Activated gamma-delta T cell treated with anti-CD3 and anti-CD28 coated beads, Interleukin-2, amount 50 U/mL, for 16 hours (primary cell): Measurements from ENCODE around the gene TOPBP1.
"Not testable (repeated sequence)": the region's sequence is repeated elsewhere in the genome, so short reads cannot be mapped to it uniquely, and the experiment has no call there.

Experiments
- DNase-seq: peaks from one replicate; pipeline ENCODE4 v3.0.0-alpha.2; 2020; ENCODE audit warnings: low read depth

Gene TOPBP1

DNA sequence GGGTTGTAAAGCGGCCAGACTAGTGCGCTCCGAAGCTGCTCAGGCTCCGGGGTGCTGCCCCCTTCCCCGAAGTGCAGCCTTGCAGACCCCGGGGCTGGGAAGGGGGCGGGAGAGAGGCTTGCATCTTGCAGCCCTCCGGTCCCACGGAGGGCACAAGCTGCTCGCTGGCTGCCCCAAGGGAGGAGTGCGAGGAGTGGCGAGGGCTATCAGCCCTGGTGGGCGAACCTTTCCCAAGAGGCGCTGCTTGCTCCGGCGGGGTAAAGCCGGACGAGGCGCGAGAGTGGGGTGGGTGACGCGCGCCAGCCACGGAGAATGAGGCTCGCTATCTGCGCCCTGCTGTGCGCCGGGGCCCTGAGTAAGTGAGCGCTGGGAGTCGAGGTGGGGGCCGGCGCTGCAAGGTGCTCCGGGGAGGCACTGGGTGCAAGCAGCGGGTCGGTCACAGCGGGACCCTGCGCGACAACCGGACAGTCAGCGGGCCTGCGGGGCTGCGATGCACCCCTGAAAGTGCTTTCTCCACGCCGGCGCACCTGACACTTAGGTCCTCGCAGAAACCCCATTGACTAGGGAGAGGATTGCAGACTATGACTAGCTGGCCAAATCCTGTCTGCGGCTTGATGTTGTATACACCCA is 12.7 kb upstream of the TOPBP1 start:
- DNase-seq: no peak

GRCh38 chr3:133673746-133674145 is 12.0 kb upstream of the TOPBP1 start:
- no peak for DNase-seq

DNA sequence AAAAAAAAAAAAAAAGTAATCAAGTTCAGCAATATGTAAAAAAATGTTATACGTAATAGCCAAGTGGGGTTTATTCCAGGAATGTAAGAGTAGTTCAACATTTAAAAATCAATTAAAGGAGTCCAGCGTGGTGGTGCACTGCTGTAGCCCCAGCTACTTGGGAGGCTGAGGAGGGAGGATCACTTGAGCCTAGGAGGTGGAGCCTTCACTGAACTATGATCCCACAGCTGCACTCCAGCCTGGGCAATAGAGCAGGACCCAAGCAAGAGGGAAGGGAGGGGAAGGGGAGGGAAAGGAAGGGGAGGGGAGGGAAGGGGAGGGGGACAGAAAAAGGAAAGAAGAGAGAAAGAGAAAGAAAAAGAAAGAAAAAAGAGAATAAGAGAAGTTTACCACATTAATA is 10.7 kb upstream of the TOPBP1 start:
- DNase-seq: no peak

DNA sequence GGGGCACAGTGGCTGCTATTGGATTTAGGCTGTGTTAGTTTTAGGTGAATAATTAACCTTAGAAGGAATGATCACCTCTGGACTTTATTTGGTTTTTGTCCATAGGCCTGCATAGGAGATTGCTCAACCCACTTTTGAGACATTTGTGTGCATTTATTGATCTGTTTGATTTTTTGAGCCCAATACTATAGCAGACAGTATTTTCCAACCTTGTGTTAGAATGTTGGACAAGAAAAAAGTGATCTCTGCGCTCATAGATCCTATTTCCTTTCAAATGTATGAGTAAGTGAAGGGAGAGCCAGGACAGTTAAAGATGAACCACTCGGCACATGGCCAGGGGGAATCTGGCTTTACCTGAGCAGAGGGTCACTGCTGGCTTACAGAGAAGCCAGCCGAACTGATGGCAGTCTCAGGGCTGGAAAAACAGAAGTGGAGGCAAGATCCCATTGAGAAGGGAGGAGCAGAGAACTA is 8.8 kb upstream of the TOPBP1 start:
- no peak for DNase-seq

DNA sequence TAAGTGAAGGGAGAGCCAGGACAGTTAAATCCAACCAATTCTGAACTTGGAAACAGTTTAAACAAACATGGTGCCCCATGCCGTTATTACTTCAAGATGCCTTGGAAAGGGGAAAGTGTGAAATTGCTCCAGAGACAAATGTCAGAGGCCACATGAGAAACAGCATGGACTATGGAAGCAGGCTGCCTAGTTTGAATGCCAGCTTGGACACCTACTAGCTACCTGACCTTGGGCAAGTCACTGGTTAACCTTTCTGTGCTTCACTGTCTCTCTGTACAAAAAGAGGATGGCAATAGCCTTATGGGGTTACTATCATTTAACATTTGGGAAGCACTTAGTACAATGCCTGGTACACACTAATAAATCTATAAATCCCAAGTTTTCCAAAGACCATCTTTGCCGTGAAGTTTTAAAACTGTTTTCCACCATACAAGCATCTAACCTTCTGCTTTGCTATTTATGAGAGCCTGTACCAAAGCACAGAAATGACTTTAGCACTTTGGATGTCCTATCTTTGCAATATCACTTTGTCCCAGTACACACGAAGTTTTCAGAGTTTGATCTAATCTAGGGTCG is 8.3 kb upstream of the TOPBP1 start:
- no peak for DNase-seq

GRCh38 chr3:133667118-133667517 is 5.4 kb upstream of the TOPBP1 start:
- DNase-seq: no peak

- DNase-seq: not testable (repeated sequence)
Observed at GRCh38 chr3:133665188-133665587, 3.4 kb upstream of the TOPBP1 start.

GRCh38 chr3:133663569-133664313 is 2.0 kb upstream of the TOPBP1 start:
- DNase-seq: peak; percentile 14

GRCh38 chr3:133662278-133662651 is 524 bp upstream of the TOPBP1 start:
- DNase-seq: no peak

DNA sequence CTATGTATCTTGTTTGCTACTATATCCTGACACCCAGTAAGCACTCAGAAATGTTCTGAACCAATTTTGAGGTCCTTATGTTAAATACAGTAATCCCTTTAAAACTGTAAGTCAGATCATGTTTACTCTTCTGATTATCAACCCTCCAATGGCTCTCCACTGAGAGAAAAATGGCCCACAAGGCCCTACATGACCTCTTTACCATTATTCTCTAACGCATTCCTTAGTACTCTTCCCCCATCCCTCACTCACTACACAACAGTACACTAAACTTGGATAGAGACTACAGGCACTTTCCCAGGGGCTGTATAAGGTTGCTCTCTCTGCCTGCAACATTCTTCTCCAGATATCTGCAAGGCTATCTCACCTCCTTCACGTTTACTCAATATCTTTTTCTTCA is 1.9 kb downstream of the TOPBP1 start:
- no peak for DNase-seq

- DNase-seq: no peak
Observed at GRCh38 chr3:133655731-133656515, 5.8 kb downstream of the TOPBP1 start.

DNA sequence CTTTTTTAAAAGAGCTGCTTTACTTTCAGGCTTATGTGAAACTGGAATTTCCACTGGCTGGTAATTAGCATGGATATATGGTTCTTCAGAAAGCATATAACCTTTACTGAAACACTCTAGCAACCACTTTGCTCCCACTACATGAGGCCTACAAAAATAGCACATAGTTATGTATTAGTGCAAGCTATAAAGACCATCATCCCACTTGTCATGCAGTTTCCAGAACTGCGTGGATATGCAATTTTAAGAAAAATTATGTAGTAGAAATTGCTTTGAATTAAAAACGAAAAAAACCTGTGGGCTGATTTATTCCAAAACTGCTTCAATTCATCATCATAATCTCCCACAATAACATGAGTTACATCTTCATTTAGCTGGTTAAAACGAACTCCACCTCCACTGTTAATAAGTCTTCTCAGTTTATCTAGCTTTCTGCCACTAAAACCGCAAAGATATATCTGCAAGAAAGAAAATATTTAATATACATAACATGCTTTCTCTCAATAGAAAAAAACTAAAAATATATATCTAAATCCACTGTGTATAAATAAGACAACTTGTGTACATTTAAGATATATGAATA is 12.2 kb downstream of the TOPBP1 start:
- no peak for DNase-seq

DNA sequence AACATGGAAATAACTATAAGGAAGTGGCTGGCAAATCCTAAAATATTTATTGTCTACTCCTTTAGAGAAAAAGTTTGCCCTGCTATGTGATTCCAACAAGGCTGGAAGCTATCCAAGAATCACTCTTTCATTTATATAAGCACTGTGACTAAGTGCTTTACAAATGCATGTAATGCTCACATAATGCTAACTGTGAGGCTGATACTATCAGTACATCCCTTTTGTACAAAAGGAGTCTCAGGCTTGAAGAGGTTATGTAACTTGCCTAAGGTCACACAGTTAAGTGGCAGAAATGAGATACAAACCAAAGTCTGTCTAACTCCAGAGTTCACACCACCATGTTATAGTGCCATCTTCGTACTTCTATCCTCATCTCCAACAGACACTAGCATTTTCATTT is 17.0 kb downstream of the TOPBP1 start:
- DNase-seq: no peak

DNA sequence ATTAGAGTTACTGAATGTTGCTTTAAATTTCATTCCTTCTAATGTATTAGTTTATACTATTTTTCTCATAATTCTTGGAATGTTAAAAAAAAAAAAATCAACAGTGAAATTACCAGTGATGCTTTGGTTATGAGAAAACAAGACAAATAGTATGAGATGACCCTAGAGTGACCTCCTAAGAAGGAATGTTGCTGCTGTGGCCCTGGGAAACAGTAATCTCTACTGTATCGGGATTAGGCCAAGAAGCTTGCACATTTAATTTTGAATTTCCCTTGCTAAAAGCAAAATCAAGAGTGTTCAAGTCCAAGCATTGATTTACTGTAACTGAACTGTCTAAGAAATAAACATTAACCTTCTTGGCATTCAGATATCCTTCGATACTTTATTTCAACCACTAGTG is 18.1 kb downstream of the TOPBP1 start:
- DNase-seq: no peak

DNA sequence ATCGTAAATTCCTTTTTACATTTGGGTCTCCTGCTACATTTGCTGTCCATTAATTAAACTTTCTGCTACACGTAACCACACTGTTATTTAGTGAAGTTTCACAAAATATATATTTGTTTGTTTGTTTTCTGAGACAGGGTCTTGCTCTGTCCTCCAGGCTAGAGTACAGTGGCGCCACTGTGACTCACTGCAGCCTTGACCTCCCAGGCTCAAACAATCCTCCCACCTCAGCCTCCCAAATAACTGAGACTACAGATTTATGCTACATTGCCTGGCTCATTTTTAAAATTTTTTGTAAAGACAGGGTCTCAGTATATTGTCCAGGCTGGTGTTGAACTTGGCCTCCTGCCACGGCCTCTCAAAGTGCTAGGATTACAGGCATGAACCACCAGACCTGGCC is 20.5 kb downstream of the TOPBP1 start:
- DNase-seq: no peak

GRCh38 chr3:133633439-133633838 is 28.3 kb downstream of the TOPBP1 start:
- no peak for DNase-seq

- DNase-seq: no peak
Observed at GRCh38 chr3:133629146-133629545, 32.6 kb downstream of the TOPBP1 start.

DNA sequence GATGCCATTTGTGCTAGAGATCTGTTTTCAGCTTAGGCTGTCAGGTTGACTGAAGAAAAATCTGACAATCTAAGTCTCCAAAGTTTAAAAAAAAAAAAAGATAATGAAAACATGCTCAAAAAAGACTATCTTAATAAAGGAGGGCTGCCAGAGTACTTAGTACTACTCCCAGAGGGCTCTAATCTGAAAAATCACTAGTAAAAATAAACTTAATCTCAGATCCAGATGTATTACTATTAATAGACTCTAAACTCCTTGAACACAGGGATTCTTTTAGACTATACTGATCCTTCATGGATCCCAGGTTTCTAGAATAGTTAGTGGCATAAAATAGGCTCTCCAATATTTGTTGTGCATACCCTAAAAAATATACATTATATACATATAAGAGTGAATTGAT is 34.0 kb downstream of the TOPBP1 start:
- no peak for DNase-seq

DNA sequence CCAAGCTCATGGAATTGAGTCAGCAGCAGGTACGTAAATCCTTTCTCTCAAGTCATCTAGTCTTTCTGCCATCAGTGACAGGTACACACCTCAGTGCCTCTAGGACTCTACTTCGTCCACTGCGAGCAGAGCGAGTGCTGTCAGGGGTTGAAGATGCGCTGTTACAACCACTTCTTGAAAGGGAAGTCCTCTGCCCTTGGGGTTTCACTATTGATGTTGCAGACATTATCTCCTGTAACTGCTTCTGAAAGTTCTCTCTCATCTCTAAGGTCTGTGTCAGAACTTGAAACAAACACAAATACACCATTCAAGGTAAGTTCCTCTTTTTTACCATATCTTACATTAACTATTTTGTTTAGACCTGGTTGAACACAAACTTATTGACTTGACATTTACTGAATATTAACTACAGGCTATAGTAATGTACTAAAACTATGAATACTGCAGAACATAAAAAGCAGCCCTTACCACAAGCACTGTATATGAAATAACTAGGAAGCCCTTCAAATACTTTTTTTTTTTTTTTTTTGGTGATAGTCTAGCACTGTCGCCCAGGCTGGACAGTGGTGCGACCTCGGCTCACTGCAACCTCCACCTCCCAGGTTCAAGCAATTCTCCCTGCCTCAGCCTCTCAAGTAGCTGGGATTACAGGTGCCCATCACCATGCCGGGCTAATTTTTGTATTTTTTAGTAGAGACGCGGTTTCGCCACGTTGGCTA is 41.5 kb downstream of the TOPBP1 start:
- DNase-seq: no peak

- no peak for DNase-seq
Observed at GRCh38 chr3:133611534-133611933, 50.2 kb downstream of the TOPBP1 start.

GRCh38 chr3:133610031-133610430 is 51.7 kb downstream of the TOPBP1 start:
- no peak for DNase-seq

DNA sequence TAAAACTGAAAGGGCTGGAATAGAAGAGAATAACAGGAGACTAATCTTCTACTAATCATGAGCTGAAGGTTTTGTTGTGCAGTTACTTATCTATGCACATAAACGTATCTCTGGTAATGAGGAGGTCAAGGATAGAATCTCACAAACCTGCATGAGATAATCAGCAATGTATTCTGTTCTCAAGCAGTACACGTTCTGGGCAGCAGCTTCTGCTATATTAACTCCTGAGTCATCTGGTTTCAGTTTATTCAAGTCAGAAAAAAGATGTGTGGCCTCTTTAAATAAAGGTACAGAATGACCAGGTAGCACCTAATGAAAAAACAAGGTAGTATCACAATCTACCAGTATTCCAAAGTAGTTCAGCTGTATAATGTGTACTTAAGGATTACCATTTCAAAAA is 53.4 kb downstream of the TOPBP1 start:
- no peak for DNase-seq
